ENCODE results near the gene TP63.

DNA sequence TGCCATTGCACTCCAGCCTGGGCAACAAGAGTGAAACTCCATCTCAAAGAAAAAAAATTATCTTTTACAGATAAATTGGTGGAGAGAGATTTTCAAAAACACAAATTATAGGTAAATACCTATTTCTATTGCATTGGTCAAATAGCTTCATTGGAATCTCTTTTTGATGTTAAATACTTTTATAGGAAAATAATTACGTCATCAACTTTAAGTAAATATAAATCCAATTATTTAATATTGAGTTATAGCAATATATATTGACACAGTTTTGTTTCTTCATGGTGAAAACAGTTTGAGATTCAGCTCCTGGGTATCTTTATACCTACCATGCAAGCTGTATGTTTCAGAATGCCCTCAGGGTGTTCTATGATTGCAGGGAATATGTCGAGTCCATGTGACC is 172.1 kb downstream of the TP63 start:
- TF ChIP-seq, protein P1, sequence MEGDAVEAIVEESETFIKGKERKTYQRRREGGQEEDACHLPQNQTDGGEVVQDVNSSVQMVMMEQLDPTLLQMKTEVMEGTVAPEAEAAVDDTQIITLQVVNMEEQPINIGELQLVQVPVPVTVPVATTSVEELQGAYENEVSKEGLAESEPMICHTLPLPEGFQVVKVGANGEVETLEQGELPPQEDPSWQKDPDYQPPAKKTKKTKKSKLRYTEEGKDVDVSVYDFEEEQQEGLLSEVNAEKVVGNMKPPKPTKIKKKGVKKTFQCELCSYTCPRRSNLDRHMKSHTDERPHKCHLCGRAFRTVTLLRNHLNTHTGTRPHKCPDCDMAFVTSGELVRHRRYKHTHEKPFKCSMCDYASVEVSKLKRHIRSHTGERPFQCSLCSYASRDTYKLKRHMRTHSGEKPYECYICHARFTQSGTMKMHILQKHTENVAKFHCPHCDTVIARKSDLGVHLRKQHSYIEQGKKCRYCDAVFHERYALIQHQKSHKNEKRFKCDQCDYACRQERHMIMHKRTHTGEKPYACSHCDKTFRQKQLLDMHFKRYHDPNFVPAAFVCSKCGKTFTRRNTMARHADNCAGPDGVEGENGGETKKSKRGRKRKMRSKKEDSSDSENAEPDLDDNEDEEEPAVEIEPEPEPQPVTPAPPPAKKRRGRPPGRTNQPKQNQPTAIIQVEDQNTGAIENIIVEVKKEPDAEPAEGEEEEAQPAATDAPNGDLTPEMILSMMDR (conservative IDR thresholded peaks at IDR 0.05), result no peak
- no peak for TF ChIP-seq ZFX (IDR thresholded peaks at IDR 0.05)

Data from C4-2B (cell line).